HTR-8/SVneo (cell line): ENCODE results near the gene COQ8A.

ENCODE experiments used
- DNase-seq: peaks from one replicate; pipeline ENCODE4 v3.0.0; 2011; ENCODE audit warnings: low spot score, mixed read lengths; ENCODE audit not compliant: insufficient read length
- FAIRE-seq: peaks from 2 replicates; lab custom pipeline; 2011; peaks lifted over from hg19 to GRCh38; lab: Jason Lieb, UNC

Gene COQ8A

GRCh38 chr1:226940029-226940805 lies at the start of gene COQ8A:
TSS of gene COQ8A (plus strand) at chr1:226940294. CDS start at chr1:226961386, 21,092 bp downstream.
- FAIRE-seq (peak; percentile 96), DNase-seq (peak; percentile 99)

DNA sequence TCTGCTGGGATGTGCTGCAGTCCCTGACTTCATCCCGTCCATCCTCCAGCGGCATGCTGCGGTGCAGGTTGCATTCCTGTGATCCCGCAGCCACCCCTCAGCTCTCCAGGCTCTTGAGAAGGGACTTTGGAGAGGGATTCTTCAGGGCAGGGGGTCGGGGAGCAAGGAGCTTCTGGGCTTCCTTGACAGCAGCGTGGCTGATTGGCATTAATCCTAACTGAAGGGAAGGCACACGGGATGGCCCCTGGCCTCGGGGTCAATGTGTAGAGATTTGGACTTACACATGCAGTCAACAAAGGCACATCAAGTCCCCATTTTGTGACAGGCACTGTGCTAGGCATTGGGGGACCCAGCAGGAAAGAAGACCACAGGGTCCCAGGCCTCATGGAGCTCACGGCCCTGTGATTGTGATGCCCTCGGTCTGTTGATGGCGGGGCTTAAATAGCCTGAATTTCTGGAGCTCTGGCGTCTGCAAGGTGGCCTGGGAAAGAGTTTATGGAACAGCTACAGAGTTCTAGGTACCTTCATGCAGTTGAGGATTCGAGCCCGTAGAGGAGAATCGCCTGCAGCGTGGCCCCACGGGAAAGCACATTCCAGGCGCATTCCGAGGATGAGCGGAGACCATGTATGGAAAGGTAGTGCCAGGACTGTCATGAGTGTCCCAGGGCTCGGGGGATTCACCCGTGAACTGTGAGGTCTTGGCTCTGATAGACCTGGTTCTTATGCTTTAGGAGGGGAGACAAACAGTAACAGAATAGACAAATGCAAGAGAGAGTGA lies 49.6 kb upstream of the COQ8A start:
- FAIRE-seq (no peak), DNase-seq (no peak)

DNA sequence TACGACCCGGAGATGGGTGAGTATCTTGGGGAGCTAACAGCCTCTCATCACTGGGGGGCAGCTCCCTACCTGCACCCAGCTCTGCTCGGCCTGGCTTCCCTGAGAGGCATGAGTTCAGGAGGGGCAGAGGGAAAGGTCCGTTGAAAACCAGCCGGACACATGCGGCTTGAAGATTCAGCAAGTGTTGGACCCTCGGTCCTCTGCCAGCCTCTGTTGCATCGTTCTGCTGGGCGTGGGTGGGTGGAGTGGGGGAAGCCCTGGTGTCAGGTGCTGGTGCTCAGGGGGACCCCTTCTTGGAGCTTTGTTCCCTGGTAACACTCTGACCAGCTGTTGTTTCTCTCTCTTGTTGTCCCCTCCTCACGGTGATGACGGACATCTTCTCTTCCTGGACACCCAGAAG lies 48.7 kb upstream of the COQ8A start:
- FAIRE-seq = no peak

DNA sequence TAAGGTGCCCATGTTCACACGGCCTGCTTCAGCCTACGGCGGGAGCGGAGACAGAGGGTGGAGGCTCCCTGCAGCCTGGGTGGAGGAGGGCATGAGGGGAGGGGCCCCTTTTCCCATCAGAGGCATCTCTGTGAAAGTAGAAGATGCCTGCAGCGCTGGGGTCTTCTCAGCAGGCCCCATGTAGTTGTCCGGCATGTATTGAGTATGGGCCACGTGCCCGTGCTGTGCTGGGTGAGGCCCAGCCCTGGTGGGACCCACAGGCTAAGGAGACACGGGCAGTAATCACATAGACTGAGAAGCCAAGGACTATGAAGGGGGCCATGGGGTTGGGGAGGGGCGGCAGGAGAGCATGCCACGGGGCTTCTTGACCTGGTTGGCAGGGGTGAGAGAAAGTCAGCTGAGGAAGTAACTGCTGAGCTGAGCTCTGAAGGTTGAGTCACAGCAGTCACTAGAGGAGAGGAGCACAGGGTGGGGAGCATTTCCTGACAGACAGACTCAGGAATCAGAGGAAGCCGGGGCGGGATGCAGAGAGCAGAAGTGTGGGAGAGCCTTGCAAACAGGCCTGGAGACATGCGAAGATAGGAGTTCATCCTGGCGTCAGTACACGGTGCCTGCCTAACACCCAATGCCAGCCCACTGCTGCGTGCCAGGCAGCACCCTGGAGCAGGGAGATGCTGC lies 48.1 kb upstream of the COQ8A start:
- FAIRE-seq = no peak

More for the DNA sequence above, 48.7 kb upstream of the COQ8A start:
- DNase-seq = no peak

DNA sequence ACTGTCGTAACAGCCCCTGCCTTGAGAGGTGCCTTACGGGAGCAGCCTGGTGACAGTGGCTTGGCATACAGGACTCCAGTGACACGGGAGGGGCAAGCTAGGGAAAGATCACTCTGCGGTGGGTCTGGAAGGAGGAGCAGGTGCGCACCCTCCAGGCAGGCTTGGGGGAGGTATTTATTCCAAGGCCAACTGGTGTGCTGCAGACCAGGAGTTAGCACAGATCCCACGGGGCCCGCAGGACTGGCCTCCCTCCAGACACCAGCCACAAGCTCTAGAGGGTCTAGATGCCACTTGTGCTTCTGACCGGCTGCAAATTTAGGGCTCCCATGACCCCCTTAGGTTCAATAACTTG lies 47.6 kb upstream of the COQ8A start:
- no peak for DNase-seq
- FAIRE-seq = no peak

More for the DNA sequence above, 48.1 kb upstream of the COQ8A start:
- no peak for DNase-seq

DNA sequence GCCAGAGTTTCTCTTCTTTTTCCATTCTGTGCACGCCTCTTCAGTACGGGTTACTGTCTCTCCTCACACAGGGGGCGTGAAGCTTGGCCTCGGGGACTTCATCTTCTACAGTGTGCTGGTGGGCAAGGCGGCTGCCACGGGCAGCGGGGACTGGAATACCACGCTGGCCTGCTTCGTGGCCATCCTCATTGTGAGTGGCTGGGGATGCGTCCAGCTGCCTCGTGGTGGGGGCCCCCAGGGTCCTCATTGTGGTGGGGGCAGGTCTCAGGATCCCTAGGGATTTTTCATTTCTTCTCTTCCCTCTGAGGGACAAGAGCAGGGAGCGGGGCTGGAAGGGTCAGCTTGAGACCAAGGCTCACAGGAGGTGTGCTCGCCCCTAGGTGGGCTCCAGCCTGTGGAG lies 46.2 kb upstream of the COQ8A start:
- DNase-seq (no peak), FAIRE-seq (no peak)

DNA sequence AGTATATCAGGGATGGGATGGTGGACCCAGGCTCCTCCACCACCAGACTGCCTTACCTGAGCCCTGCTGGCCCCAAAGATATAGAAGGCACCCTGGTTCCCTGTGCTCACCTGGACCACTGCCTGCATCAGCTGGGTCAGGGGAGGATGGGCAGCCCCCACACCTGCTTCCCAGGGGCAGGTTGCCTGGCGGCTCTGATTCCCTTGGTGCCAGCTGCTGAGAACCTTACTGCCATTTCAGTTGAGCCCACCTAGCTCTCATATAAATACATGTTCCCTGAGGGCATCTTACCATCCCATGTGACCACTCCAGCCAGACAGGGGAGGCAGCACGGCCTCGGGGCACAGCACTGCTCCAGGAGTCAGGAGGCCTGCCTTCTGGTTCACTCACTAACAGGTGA lies 45.3 kb upstream of the COQ8A start:
- DNase-seq (no peak), FAIRE-seq (no peak)

- no peak for DNase-seq
- no peak for FAIRE-seq
Measured at GRCh38 chr1:226895644-226896043, 44.5 kb upstream of the COQ8A start.

- no peak for FAIRE-seq
Measured at GRCh38 chr1:226898246-226898645, 41.8 kb upstream of the COQ8A start.

GRCh38 chr1:226901421-226901820 lies 38.7 kb upstream of the COQ8A start:
- DNase-seq = no peak
- FAIRE-seq = no peak

More at GRCh38 chr1:226898246-226898645, 41.8 kb upstream of the COQ8A start:
- DNase-seq = no peak

DNA sequence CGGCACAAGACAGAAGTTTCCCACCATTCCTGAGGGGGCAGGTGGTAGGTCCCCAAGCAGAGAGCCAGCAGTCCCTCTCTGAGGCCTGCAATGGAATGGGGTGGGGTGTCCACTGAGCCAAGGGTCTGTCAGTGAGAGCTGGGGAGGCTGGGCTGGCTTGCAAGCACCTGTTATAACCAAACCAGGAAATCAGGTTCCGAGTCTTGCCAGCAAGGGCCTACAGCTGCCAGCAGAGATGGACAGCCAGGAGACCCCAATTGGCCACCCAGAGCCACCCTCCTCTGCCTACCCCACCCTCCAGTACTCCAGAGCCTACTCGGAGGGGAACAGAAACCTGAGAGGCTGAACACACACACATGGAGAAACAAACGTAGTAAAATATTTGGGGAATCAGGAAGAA lies 37.5 kb upstream of the COQ8A start:
- no peak for DNase-seq
- no peak for FAIRE-seq

DNA sequence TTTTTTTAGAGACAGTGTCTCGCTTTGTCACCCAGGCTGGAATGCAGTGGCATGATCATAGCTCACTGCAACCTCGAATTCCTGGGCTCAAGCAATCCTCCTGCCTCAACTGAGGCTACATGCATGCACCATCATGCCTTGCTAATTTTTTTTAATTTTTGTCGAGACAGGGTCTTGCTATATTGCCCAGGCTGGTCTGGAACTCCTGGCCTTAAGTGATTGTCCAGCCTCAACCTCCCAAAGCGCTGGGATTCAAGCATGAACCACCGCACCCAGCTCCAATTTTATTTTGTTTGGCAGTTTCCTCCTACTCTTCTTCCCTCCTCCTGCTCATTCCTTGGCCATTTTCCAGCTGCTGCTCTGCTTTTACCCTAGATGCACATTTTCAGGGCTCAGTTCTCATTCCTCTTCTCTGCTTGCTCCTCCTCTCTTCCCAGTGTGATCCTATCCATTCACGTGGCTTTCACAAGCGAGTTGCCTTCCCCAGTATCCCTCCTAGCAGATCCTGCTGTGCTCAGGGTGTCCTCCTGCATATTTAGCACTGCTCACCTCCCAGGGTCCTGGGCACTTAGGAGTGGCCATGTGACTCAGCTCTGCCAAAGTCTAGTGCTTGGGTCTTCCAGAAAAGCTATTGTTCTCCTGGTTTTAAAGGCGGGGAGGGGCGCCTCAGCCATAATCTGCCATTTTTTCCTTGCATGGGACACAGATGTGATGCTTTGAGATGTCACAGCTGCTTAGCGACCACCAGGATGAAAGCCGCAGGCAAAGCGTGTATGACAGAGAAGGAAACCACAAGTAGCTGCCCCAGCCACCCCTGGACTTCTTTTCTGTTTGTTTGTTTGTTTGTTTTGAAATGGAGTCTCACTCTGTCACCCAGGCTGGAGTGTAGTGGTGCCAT lies 36.0 kb upstream of the COQ8A start:
- DNase-seq (no peak), FAIRE-seq (no peak)

GRCh38 chr1:226904772-226905171 lies 35.3 kb upstream of the COQ8A start:
- DNase-seq (no peak), FAIRE-seq (no peak)

DNA sequence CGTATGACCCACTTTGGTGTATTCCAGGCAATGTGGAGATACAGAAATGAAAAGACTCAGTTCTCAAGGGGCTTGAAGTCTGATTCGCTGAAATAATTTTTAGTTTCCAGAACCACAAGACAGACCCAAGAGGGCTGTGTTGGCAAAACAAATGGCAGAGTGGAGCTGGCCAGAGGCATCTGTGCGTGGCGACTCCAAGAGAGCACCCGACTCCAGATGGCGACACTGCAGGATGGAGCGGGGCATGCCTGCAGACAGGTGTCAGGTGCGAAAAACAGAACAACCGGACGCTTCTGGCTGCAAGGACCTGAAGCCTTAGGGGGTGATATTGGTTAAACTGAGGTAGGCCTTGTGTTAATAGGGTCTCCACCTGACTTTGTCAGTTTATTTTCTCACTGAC lies 31.7 kb upstream of the COQ8A start:
- no peak for FAIRE-seq
- DNase-seq = no peak

- DNase-seq = no peak
- FAIRE-seq = no peak
Measured at GRCh38 chr1:226908913-226909312, 31.2 kb upstream of the COQ8A start.

- FAIRE-seq (no peak), DNase-seq (no peak)
Measured at GRCh38 chr1:226912587-226913176, 27.4 kb upstream of the COQ8A start.

DNA sequence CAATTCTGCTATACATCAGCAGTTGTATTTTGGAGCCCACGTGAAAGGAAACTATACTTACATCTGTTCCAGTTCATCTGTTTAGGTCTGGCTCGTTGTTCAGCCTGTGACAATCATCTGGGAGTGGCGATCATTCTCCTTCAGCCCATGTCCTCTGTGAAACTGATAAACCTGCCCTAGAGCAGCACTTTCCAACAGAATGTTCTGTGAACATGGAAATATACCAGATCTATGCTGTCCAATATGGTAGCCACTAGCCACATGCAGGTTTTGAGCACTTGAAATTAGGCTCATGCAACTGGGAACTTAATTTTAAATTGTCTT lies 24.5 kb upstream of the COQ8A start:
- no peak for DNase-seq
- no peak for FAIRE-seq

DNA sequence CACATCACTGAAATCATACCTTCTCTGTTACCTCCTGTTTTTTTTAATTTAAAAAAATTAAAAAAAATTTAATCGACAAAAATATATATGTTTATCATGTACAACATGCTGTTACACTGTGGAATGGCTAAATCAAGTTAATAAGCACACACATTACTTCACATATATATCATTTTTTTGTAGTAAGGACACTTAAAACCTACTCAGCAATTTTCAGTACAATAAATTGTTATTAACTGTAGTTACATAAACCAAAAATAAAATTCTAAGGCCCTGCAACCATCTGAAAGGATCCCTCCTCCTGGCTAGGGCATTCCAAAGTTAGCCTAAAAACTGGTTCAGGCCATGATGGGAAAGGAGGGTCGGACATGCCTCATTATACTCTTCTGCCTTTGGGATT lies 23.6 kb upstream of the COQ8A start:
- no peak for FAIRE-seq
- no peak for DNase-seq

- no peak for DNase-seq
- FAIRE-seq = no peak
Measured at GRCh38 chr1:226919587-226919986, 20.5 kb upstream of the COQ8A start.

DNA sequence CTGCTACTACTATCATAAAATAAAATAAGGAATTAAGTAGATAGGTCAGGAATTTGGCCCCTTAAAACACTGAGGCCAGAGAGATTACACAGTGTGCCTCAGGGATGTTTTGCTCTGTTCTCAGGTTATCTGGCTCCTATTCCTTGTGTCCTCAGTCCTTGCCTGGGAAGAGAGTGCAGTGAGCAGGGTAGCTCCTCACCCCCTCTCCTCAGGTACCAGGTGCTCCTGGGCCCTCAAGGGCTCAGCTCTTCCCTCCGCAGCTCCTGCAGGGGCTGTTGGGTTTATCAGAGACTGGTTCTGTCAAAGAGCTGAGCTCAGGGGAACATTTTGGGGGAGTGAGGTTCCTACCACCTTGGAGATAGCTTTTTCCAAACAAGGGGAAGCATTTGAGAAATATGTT lies 20.1 kb upstream of the COQ8A start:
- FAIRE-seq (no peak), DNase-seq (no peak)
